Peyer's patch (tissue), 4 donors: Measurements from ENCODE around the gene ZMIZ1.

Experiments used
- POLR2A ChIP-seq, 2 donors: fragments of 450-650 bp; IDR thresholded peaks; one replicate each; pipeline ENCODE4 v1.5.1; 2017; ENCODE audit warnings: antibody characterized with exemption in 2 of 2, mild to moderate bottlenecking in 2 of 2, moderate library complexity in 2 of 2
- TF ChIP-seq, protein P1 (sequence below), 6 experiments: fragments of 450-650 bp in 4 of 6; fragments of 200-600 bp in 2 of 6; sonication (generic) in 1 of 6; IDR thresholded peaks; one replicate each; pipeline ENCODE4 v1.5.1; 2017 to 2019; ENCODE audit warnings: antibody characterized with exemption in 6 of 6, mild to moderate bottlenecking in 3 of 6, moderate library complexity in 1 of 6

DNA sequence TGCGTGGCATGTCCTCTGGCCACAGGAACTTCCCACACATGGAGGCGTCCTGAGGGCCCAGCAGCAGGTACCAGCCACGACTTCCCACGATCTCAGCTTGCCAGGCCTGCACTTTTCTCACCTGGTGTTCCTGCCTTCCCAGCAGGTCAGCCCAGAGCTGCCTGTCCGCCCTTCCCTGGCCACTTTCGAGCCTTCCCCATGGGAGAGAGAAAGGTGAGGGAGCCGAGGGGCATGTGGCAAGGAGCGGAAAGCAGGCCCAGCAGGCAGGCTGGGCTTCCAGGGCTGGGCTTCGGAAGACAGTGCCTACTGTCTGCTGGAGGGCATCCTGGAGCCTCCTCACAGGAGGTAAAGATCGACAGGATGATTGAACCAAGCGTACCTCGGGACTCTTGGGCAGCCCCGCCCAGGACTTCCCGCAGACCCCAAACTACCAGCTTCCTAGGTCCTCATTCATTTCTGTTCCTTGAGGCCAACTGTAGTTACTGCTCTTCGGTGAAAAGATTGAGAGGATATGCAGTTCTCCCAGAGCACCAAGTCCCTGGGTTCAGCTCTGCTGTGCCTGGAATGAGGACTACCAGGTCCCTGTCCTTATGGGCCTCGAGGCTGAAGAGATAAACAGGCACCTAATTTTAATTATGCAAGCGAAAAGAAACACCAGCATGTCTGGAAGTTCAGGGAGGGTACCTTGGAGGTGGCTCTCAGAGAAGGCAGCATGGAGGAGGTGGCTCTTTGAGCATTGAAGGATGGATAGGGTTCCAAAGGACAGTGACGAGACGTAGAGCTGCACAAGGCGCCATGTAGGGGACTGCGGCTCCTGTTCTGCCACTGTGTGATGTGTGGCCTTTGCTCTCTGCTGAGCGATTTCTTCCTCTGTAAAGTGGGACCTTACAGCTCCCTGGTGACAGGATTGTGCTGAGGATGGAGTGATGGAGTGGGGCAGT lies 87.8 kb downstream of the ZMIZ1 start:
- TF ChIP-seq, protein P1, sequence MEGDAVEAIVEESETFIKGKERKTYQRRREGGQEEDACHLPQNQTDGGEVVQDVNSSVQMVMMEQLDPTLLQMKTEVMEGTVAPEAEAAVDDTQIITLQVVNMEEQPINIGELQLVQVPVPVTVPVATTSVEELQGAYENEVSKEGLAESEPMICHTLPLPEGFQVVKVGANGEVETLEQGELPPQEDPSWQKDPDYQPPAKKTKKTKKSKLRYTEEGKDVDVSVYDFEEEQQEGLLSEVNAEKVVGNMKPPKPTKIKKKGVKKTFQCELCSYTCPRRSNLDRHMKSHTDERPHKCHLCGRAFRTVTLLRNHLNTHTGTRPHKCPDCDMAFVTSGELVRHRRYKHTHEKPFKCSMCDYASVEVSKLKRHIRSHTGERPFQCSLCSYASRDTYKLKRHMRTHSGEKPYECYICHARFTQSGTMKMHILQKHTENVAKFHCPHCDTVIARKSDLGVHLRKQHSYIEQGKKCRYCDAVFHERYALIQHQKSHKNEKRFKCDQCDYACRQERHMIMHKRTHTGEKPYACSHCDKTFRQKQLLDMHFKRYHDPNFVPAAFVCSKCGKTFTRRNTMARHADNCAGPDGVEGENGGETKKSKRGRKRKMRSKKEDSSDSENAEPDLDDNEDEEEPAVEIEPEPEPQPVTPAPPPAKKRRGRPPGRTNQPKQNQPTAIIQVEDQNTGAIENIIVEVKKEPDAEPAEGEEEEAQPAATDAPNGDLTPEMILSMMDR (IDR thresholded peaks at IDR 0.05): no peak
- TF ChIP-seq POLR2A (IDR thresholded peaks at IDR 0.05): no peak
